HG03064 (cell line): ENCODE data around the gene GPR39.

Experiments
- ATAC-seq: cut with Tn5 transposase; IDR thresholded peaks from one replicate; pipeline ENCODE4 v1.9.1; 2021; ENCODE audit warnings: low read depth; ENCODE audit not compliant: unreplicated experiment

Gene GPR39

GRCh38 chr2:132593171-132593570, 176.6 kb downstream of the GPR39 start:
- ATAC-seq = no peak

- ATAC-seq = no peak
Observed at GRCh38 chr2:132595186-132595585, 178.6 kb downstream of the GPR39 start.

- no peak for ATAC-seq
Observed at GRCh38 chr2:132595693-132596092, 179.1 kb downstream of the GPR39 start.

- no peak for ATAC-seq
Observed at GRCh38 chr2:132597166-132597565, 180.6 kb downstream of the GPR39 start.

GRCh38 chr2:132597831-132598230, 181.2 kb downstream of the GPR39 start:
- no peak for ATAC-seq

GRCh38 chr2:132598536-132598935, 181.9 kb downstream of the GPR39 start:
- no peak for ATAC-seq

- no peak for ATAC-seq
Observed at GRCh38 chr2:132599556-132599955, 183.0 kb downstream of the GPR39 start.

GRCh38 chr2:132604561-132604960, 188.0 kb downstream of the GPR39 start:
- no peak for ATAC-seq

- ATAC-seq = no peak
Observed at GRCh38 chr2:132605236-132606180, 188.9 kb downstream of the GPR39 start.

GRCh38 chr2:132606649-132607048, 190.0 kb downstream of the GPR39 start:
- ATAC-seq = no peak

- no peak for ATAC-seq
Observed at GRCh38 chr2:132607426-132608090, 191.0 kb downstream of the GPR39 start.

- ATAC-seq = no peak
Observed at GRCh38 chr2:132608311-132608710, 191.7 kb downstream of the GPR39 start.

GRCh38 chr2:132609101-132609890, 192.7 kb downstream of the GPR39 start:
- no peak for ATAC-seq

GRCh38 chr2:132611719-132612118, 195.1 kb downstream of the GPR39 start:
- ATAC-seq = no peak

GRCh38 chr2:132615329-132616085, 198.9 kb downstream of the GPR39 start:
- ATAC-seq = no peak

- ATAC-seq = no peak
Observed at GRCh38 chr2:132617989-132618388, 201.4 kb downstream of the GPR39 start.

GRCh38 chr2:132618734-132619133, 202.1 kb downstream of the GPR39 start:
- no peak for ATAC-seq

GRCh38 chr2:132620115-132620514, 203.5 kb downstream of the GPR39 start:
- no peak for ATAC-seq

GRCh38 chr2:132621131-132621875, 204.7 kb downstream of the GPR39 start:
- no peak for ATAC-seq
